ENCODE data around the gene PPP2R3A. TPM values are rescaled to one million over a fixed set of nuclear protein-coding genes. Genes with fewer than 3 reads are reported as not detected.
A peak's percentile ranks its signal among the peaks of the same experiment; 100 is the strongest.

The PPP2R3A gene
- total RNA-seq, 2 donors from 2014 or later = 0.50 to 0.54 TPM

DNA sequence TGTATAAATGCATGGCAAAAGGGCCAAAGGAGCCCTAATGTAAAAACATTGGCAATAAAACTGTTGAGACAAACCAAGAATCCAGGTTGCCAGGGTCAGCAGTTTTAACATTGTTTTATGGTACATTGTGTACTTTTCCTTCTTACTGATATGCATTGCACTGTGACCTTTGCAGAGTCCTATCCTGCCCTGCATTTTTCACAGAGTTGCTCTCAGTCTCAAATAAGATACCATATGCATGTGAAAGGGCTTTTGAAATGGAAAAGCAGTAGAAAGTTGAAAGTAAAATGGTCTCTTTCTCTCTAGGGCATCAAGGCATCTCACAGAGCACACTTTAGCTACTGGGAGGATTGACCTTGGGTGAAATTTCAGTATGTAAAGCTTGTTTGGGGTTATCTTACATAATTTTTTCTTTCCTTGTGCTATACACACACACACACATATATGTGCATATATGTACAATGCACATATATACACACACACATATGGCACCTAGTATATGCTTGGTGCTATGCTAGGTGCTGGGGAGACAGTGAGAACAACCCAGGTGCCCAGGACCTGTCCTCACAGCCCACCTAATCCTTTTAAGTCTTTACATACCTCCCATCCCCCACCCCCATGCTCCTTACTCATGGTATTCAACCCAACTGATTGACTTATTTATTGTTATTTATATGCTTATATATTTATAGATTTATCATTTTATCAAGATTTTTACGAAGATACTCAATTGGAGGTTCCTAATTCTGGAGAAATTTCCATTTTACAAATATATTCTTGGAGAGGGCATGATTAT lies 1.2 kb upstream of the PPP2R3A start:
- Mint-ChIP-seq H3K27ac (no peak overlapping the region), H3K9me3 (peaks cover 7 to 16% of the 10 kb centered on the region in 2 donors), H3K36me3 (peaks cover 0 to 7% of the 10 kb centered on the region in 2 donors)
- DNase-seq (ENCODE audit: low spot score in 2 of 2) (no peak), ATAC-seq (no peak)

DNA sequence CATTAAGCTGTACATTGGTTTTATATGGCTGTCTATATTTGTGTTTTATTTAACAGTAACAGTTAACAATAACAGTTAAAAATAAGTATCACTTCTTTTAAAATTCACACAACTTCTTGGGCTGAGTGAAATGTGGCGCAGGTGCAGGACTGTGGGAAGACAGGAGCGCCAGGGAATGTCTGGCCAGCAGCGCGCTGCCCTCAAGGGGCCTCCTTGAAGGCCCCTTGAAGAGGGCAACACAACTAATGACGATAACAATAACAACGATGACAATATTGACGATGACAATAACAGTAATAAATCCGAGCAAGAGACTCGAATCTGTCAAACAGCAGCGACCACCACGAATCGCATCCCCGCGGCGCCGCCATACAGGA lies 411 bp upstream of the PPP2R3A start:
- no peak for DNase-seq (ENCODE audit: low spot score in 2 of 2)
- peak in 1 of 2 donors; percentile 1 for ATAC-seq
- H3K36me3 Mint-ChIP-seq = peaks cover 0 to 7% of the 10 kb centered on the region in 2 donors
- peaks cover 6 to 15% of the 10 kb centered on the region in 2 donors for H3K9me3 Mint-ChIP-seq
- no peak overlapping the region for H3K27ac Mint-ChIP-seq

DNA sequence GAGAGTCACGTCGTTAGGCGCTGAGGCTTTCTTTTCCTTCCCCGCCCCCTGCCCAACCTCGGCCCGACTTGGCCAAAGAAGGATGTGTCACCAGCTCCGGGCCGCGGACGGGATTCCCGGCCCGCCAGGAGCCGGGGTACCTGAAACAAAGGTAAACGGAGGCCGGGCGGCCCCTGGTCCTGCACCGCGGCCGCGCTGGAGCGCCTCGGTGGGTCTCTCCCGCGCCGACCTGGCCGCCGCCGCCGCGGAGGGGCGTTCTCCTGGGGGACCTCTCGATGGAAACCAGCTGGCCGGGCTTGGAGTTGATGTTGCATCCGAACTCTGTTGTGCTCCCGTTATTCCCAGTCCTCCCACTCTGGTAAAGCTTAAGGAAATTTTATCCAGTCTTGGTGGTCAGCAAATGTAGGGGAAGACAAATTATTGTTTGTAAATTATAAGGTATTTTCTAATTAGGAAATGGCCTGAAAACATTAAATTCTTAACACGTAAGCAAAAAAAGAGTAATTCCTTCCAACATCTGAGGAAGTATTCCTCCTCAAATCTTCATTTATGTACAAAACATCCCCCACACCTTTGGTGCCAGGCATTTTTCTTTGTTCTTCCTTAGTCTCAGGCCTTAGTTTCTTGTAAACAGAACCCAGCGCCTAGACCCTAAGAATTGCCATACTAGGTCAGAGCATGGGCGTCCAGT lies 888 bp downstream of the PPP2R3A start:
- DNase-seq (ENCODE audit: low spot score in 2 of 2) = no peak
- ATAC-seq = no peak
- Mint-ChIP-seq H3K36me3 (peaks cover 0 to 2% of the 10 kb centered on the region in 2 donors), H3K27ac (no peak overlapping the region), H3K9me3 (peaks cover 4 to 6% of the 10 kb centered on the region in 2 donors)

DNA sequence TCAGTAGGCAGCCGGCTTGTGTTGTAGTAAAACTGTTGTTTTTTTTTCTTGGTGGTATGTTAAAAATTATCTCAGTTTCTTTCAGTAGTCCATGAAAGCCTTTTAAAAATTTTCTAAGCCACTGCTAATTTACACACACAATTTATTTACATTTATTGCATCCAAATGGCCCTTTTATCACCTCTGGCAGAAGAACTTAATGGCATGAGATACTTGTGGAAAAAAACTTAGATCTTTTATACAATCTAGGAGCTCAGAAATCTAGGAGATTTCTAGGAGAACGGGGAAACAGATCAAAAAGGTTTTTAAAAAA lies 1.4 kb downstream of the PPP2R3A start:
- Mint-ChIP-seq H3K27ac (no peak overlapping the region), H3K9me3 (peaks cover 4 to 5% of the 10 kb centered on the region in 2 donors), H3K36me3 (no peaks in the 10 kb centered on the region)
- ATAC-seq (no peak), DNase-seq (ENCODE audit: low spot score in 2 of 2) (no peak)

DNA sequence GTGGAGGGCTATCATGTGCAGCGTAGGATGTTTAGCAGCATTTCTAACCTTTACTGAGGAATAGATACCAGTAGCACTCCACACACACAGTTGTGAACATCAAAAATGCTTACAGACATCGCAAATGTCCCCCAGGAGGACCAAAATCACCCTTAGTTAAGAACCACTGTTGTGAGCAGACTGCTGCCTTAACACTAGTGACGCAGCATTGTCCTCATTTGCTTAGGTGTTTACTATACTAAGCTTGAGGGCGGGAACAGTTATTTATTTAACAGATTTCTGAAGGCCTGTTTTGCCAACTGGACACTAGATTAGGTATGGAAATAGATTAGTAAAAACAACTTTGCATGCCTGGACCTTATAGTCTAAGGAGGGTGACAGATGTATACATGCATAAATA lies 2.3 kb downstream of the PPP2R3A start:
- Mint-ChIP-seq H3K36me3 (no peaks in the 10 kb centered on the region), H3K27ac (no peak overlapping the region), H3K9me3 (no peaks in the 10 kb centered on the region)
- DNase-seq (ENCODE audit: low spot score in 2 of 2) (no peak), ATAC-seq (no peak)

DNA sequence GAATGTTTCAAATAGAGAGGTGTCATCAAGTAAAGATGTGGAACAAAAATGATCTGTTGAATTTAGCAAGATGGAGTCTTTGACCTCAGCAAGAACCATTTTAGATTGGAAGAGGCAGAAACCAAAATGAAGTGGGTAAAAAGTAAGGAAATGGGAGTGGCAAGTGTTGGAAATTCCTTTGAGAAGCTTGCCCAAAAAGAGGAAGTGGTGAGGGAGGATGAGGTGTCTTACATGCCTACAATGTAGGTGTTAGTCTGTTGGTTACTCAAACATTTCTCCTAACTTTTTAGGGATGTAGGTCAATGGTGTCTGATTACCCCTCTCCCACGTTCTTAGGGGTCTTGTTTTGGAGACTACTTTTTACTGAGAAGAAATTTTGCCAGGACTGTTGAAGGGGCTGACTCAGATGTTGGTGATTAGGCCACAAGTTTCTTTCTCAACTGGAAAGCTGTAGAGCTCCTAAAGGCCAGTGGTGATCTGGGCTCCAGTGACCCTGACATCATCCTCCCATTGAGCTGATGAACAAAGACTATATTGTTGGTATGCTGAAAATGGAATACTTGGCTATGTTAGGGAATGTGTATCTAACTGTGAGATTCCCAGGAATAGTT lies 5.1 kb downstream of the PPP2R3A start:
- no peak for ATAC-seq

DNA sequence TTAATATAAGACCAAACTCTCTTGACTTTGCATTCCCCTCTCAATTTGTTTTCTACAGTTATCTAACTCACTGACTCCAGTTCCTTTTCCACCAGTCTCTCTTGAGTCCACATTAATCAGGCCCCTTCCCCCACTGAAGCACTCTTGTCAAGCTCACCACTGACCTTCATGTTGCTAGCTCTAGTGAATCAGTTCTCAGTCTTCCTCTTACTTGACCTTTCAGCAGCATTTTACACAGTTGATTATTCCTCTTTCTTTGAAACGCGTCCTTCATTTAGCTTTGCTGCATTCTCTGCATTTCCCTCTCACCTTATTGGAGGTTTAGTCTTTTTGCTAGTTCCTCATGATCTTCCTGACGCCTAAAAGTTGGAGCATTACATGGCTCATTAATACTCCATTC lies 8.3 kb downstream of the PPP2R3A start:
- ATAC-seq = no peak
- DNase-seq (ENCODE audit: low spot score in 2 of 2) = no peak
- Mint-ChIP-seq H3K27ac (no peak overlapping the region), H3K36me3 (no peaks in the 10 kb centered on the region), H3K9me3 (no peaks in the 10 kb centered on the region)

More for the DNA sequence above, 5.1 kb downstream of the PPP2R3A start:
- Mint-ChIP-seq H3K9me3 (no peaks in the 10 kb centered on the region), H3K36me3 (no peaks in the 10 kb centered on the region), H3K27ac (no peak overlapping the region)
- DNase-seq (ENCODE audit: low spot score in 2 of 2) = no peak

DNA sequence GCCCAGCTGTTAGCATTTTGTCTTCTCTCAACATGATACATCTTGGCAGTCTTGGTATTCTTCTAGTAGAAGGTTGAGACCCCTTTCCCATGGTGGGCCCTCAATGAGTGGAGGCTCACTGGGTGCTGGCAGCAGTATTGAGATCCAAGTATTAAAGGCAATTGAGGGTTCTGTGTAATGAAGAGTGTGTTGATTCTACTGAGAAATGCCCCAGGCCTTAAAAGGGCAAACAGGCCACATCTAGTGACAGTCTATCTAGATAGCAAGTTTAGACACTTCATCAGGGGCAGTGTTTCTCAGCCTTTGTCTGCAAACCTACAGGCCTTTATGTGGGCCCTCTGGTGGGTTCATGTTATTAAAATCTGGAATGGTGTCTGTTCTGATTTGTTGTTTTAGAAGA lies 9.5 kb downstream of the PPP2R3A start:
- H3K36me3 Mint-ChIP-seq = no peaks in the 10 kb centered on the region
- no peak for DNase-seq (ENCODE audit: low spot score in 2 of 2)
- no peak overlapping the region for H3K27ac Mint-ChIP-seq
- no peaks in the 10 kb centered on the region for H3K9me3 Mint-ChIP-seq
- no peak for ATAC-seq

DNA sequence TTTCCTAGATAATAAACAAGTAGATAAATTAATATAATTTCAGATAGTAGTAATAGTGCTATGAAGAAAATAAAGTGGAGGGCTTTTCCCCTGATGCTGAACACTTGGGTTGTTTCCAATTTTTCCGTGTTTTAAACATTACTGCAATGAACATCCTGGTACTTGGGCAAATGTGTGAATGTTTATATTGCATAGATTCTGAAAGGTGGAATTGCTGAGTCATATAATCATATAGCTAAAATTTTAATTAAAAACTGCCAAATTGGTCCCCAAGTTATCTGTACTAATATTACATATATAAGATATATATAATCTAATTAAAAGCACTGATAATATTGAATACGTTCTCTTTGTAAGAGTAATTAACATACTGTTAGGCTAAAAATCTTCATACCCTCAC lies 10.0 kb downstream of the PPP2R3A start:
- no peak for ATAC-seq
- Mint-ChIP-seq H3K9me3 (no peaks in the 10 kb centered on the region), H3K36me3 (no peaks in the 10 kb centered on the region), H3K27ac (no peak overlapping the region)
- DNase-seq (ENCODE audit: low spot score in 2 of 2) = no peak

DNA sequence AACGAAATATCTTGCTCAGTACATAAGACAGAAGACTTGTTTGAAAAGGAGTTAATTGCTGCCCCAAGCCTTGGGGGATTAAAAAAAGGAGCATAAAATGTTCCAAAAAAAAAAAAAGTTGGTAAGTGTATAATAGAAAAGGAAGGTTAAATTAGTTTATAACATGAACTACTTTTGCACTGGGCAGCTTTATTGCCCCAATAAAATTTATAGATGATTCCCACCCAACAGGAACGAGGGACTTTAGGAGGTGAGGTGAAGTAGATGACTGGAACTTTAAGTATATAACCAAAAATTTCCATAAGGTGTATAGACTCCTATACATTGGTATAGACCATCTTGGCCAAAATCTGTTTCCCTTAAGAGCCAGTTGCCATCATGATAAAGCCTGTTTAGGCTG lies 14.8 kb downstream of the PPP2R3A start:
- H3K36me3 Mint-ChIP-seq = no peaks in the 10 kb centered on the region
- DNase-seq (ENCODE audit: low spot score in 2 of 2) = no peak
- no peak overlapping the region for H3K27ac Mint-ChIP-seq
- no peak for ATAC-seq
- no peaks in the 10 kb centered on the region for H3K9me3 Mint-ChIP-seq

DNA sequence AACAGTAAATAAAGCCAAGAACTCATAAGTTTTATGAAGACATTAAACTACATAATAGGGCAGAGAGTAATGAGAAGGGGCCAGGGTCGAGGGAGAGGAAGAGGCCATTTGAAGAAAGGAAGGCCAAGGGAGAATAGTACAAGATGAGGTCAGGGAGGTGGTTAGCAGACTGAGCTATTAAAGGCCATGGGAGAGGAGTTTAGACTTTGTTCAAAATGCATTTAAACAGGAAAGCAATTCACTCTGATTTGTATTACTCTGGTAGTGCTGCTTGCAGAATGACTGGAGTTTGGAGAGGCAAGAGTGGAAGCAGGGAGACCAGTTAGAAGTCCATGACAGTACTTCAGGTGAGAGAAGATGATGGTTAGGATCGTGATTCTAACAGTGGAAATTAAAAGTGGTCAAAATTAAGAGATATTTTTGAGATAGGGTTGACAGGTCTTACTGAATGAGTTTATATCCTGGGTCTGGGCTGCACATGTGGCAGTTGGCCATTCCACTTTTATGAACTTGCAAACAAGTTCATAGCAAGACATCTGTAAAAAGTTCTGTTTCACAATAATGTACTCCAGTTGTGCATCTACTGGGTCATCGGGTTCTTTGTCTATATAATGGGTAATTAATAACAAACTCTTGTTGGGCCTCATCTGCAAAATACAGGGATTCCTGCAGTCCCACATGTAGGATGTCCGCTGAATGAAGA lies 16.3 kb downstream of the PPP2R3A start:
- Mint-ChIP-seq H3K36me3 (no peaks in the 10 kb centered on the region), H3K27ac (no peak overlapping the region), H3K9me3 (no peaks in the 10 kb centered on the region)
- ATAC-seq = no peak
- DNase-seq (ENCODE audit: low spot score in 2 of 2) = no peak

DNA sequence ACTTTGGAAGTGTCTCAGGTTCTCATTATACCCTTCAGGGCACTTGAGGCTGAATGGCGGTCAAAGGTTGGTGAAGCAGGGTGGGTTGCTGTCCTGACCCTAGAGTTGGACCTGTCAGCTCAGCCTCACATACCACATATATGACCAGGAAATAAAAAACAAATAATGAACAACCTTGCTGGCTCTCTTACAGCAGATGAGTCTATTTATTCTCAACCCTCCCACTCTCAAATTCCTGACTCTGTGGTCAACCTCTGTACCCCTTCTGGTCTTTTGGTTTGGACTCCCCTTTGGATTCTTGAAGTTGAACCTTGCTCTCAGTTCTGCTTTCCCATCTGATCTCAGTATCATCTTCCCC lies 16.9 kb downstream of the PPP2R3A start:
- Mint-ChIP-seq H3K9me3 (no peaks in the 10 kb centered on the region), H3K36me3 (no peaks in the 10 kb centered on the region), H3K27ac (no peak overlapping the region)
- DNase-seq (ENCODE audit: low spot score in 2 of 2) (no peak), ATAC-seq (no peak)

DNA sequence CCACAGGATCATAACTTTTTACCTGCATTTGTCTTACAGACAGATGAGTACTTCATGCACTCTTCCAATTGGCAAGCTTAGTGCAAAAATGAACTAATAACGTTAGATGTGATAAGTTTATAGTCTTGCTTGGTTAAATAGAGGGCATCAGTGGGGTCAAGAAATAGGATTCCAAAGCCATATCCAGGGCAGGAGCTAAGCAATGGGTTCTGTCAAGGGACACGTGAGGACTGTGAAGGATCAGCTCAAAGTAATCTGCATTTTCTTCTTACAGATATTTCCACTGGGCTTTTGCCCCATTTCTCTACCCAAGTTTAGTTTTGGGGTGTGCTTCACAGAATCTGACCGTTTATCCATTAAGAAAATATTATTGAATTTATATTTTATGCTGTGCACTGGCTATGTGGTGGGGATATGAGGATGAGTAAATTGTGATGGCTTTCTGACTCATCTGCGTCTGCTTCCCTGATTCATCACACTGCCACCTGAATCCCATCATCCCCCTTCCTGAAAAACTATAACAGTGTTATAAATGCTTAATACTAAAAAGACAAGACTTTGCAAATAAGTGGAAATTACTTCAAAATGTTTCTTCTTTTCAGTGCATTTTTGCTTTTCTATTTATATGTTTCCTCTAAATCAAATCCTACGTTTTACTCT lies 17.5 kb downstream of the PPP2R3A start:
- DNase-seq (ENCODE audit: low spot score in 2 of 2) (no peak), ATAC-seq (no peak)
- H3K27ac Mint-ChIP-seq = no peak overlapping the region
- H3K9me3 Mint-ChIP-seq = no peaks in the 10 kb centered on the region
- no peaks in the 10 kb centered on the region for H3K36me3 Mint-ChIP-seq

DNA sequence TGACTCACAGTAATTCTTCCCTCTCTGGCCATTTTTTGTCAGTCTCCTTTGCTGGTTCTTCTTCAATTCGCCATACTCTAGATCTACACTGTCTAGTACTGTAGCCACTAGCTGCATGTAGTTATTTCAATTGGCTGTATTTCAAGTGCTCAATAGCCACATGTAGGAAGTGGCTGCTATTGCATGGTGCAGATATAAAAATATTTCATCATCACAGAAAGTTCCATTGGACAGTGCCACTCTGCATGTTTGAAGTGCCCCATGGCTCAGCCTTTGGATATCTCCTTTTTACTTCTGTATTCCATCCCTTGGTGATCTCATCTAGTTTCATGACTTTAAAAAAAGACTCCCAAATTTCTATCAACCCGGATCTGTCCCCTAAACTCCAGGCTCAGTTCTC lies 22.1 kb downstream of the PPP2R3A start:
- Mint-ChIP-seq H3K9me3 (no peaks in the 10 kb centered on the region), H3K27ac (no peak overlapping the region), H3K36me3 (no peaks in the 10 kb centered on the region)
- DNase-seq (ENCODE audit: low spot score in 2 of 2) (no peak), ATAC-seq (no peak)

DNA sequence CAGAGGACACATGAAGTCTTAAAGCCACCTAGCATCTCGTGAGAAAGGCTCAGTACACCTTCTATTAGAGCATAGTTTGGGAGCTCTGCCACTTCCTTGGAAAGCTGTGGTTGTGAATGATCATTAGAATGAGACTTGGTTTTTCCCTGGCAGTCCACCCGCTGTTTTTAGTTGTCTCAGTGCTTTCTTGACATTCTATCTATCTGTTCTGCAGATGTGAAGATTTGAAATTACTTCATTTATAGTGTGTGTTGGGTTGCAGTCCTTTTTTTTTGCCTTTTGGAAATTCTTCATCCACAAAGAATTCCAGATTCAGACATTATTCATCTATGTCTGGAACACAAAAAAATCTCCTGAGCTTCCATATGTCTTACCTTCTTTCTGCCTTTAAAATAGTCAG lies 23.7 kb downstream of the PPP2R3A start:
- DNase-seq (ENCODE audit: low spot score in 2 of 2) = no peak
- ATAC-seq = no peak
- H3K27ac Mint-ChIP-seq = no peak overlapping the region
- H3K36me3 Mint-ChIP-seq = no peaks in the 10 kb centered on the region
- H3K9me3 Mint-ChIP-seq = no peaks in the 10 kb centered on the region

DNA sequence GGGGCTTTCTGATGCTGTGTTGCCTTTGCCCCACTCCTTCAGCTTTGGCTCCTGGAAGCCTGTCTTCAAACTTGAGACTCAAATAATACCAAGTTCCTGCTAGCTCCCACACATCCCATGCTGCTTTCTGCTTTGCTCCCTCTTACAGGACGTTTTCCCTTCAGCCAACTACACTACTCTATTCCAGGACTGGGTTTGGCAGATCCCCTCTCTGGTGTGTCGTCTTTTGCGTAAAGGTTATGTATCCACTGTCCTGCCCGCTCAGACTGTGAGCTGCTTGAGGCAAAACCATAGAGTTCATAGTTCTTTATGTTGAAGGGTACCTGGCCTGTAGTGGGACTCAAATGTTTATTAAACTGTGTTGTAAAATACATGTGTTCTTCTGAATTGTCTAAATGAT lies 25.4 kb downstream of the PPP2R3A start:
- H3K27ac Mint-ChIP-seq = no peak overlapping the region
- no peaks in the 10 kb centered on the region for H3K9me3 Mint-ChIP-seq
- DNase-seq (ENCODE audit: low spot score in 2 of 2) = no peak
- no peak for ATAC-seq
- H3K36me3 Mint-ChIP-seq = no peaks in the 10 kb centered on the region

DNA sequence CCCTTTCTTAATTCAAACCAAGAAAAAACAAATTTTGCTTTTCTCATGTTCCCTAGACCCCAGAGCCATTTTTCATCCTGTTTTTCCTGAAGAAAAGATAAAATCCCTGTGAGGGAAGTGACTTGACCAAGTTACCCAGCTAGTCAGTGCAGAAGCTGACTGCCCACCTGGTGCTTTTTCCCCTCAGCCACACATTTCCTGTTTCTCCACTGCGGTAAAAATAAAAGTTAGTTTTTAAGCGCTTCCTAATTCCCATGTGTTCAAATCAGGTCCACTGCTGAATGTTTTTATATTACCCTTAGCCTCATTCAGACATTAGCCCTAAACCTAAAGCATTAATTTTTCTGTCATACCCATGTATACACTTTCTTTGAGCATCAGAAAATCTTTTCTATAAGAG lies 26.1 kb downstream of the PPP2R3A start:
- no peaks in the 10 kb centered on the region for H3K9me3 Mint-ChIP-seq
- no peaks in the 10 kb centered on the region for H3K36me3 Mint-ChIP-seq
- ATAC-seq (no peak), DNase-seq (ENCODE audit: low spot score in 2 of 2) (no peak)
- peak overlapping the region in 1 of 2 donors; percentile 11 for H3K27ac Mint-ChIP-seq
